ENCODE measurements around the gene KLK4. TPM values are rescaled to one million over a fixed set of nuclear protein-coding genes. Genes with fewer than 3 reads are reported as not detected.

The KLK4 gene
- total and polyA plus RNA-seq, 5 experiments from 2014 or later: not detected

GRCh38 chr19:50870417-50871089 lies 40.6 kb downstream of the KLK4 start:
- H3K4me3 Mint-ChIP-seq: no peak overlapping the region

GRCh38 chr19:50869479-50869878 lies 41.7 kb downstream of the KLK4 start:
- POLR2A ChIA-PET: no interaction called here
- Mint-ChIP-seq H3K4me3 (no peak overlapping the region), H3K36me3 (no peaks in the 10 kb centered on the region), H3K9me3 (no peaks in the 10 kb centered on the region), H3K4me1 (no peaks in the 10 kb centered on the region), H3K27me3 (peaks cover 29 to 53% (median 44%) of the 10 kb centered on the region in 5 donors), H3K27ac (no peak overlapping the region)
- ATAC-seq: no peak
- DNase-seq: no peak

More at GRCh38 chr19:50870417-50871089, 40.6 kb downstream of the KLK4 start:
- Mint-ChIP-seq H3K27ac (no peak overlapping the region), H3K36me3 (no peaks in the 10 kb centered on the region), H3K9me3 (no peaks in the 10 kb centered on the region), H3K27me3 (peaks cover 29 to 46% (median 44%) of the 10 kb centered on the region in 5 donors), H3K4me1 (no peaks in the 10 kb centered on the region)
- no peak for ATAC-seq
- no peak for DNase-seq
- POLR2A ChIA-PET: no interaction called here

- no peak overlapping the region for H3K27ac Mint-ChIP-seq
- POLR2A ChIA-PET: no interaction called here
- ATAC-seq (no peak), DNase-seq (no peak)
- peaks cover 32 to 54% (median 48%) of the 10 kb centered on the region in 5 donors for H3K27me3 Mint-ChIP-seq
- no peak overlapping the region for H3K4me3 Mint-ChIP-seq
- peaks cover 0 to 18% (median 9%) of the 10 kb centered on the region in 9 donors for H3K9me3 Mint-ChIP-seq
- H3K36me3 Mint-ChIP-seq: no peaks in the 10 kb centered on the region
- peaks cover 0 to 4% (median 0%) of the 10 kb centered on the region in 4 donors for H3K4me1 Mint-ChIP-seq
Observed at GRCh38 chr19:50861496-50862286, 49.5 kb downstream of the KLK4 start.

DNA sequence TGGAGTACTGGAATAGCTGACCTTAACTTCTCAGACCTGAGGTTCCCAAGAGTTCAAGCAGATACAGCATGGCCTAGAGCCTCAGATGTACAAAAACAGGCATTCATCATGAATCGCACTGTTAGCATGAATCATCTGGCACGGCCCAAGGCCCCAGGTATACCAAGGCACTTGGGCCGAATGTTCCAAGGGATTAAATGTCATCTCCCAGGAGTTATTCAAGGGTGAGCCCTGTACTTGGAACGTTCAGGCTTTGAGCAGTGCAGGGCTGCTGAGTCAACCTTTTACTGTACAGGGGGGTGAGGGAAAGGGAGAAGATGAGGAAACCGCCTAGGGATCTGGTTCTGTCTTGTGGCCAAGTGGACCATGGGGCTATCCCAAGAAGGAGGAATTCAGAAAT lies 50.2 kb downstream of the KLK4 start:
- DNase-seq: no peak
- Mint-ChIP-seq H3K4me1 (peaks cover 0 to 4% (median 0%) of the 10 kb centered on the region in 4 donors), H3K27ac (no peak overlapping the region), H3K9me3 (peaks cover 0 to 18% (median 9%) of the 10 kb centered on the region in 9 donors), H3K4me3 (no peak overlapping the region), H3K27me3 (peaks cover 33 to 54% (median 50%) of the 10 kb centered on the region in 5 donors), H3K36me3 (no peaks in the 10 kb centered on the region)
- no peak for ATAC-seq
- POLR2A ChIA-PET: no interaction called here

- DNase-seq: no peak
- Mint-ChIP-seq H3K4me3 (no peak overlapping the region), H3K36me3 (no peaks in the 10 kb centered on the region), H3K27ac (no peak overlapping the region), H3K4me1 (peaks cover 0 to 4% (median 0%) of the 10 kb centered on the region in 4 donors), H3K27me3 (peaks cover 43 to 62% (median 58%) of the 10 kb centered on the region in 5 donors), H3K9me3 (peaks cover 0 to 18% (median 9%) of the 10 kb centered on the region in 9 donors)
- ATAC-seq: no peak
- POLR2A ChIA-PET: no interaction called here
Observed at GRCh38 chr19:50859849-50860248, 51.3 kb downstream of the KLK4 start.

GRCh38 chr19:50858886-50859285 lies 52.3 kb downstream of the KLK4 start:
- Mint-ChIP-seq H3K27ac (no peak overlapping the region), H3K27me3 (peaks cover 48 to 67% (median 62%) of the 10 kb centered on the region in 5 donors), H3K4me3 (no peak overlapping the region), H3K4me1 (peaks cover 0 to 4% (median 0%) of the 10 kb centered on the region in 4 donors), H3K36me3 (no peaks in the 10 kb centered on the region), H3K9me3 (peaks cover 0 to 18% (median 9%) of the 10 kb centered on the region in 9 donors)
- ATAC-seq: no peak
- DNase-seq: no peak
- POLR2A ChIA-PET: no interaction called here

- Mint-ChIP-seq H3K27ac (no peak overlapping the region), H3K4me1 (peaks cover 0 to 4% (median 0%) of the 10 kb centered on the region in 4 donors), H3K9me3 (peaks cover 0 to 18% (median 9%) of the 10 kb centered on the region in 9 donors), H3K27me3 (peaks cover 52 to 70% (median 65%) of the 10 kb centered on the region in 5 donors), H3K4me3 (no peak overlapping the region), H3K36me3 (no peaks in the 10 kb centered on the region)
- POLR2A ChIA-PET: no interaction called here
- DNase-seq: no peak
- ATAC-seq: no peak
Observed at GRCh38 chr19:50857366-50857765, 53.8 kb downstream of the KLK4 start.

Other genes starting within 250 kb of the KLK4 start
- gene SHANK1, start 191.6 kb downstream of the KLK4 start, total RNA-seq: under 1 TPM; 0.26 to 0.30 TPM
- under 1 TPM in 2 of 3 donors, not detected in 1; 0.43 to 0.96 TPM for gene SHANK1, start 191.6 kb downstream of the KLK4 start, polyA plus RNA-seq
- gene CLEC11A, start 188.0 kb downstream of the KLK4 start, total RNA-seq: 10 to 100 TPM; 12.4 to 14.0 TPM
- 10 to 100 TPM in 2 of 3 donors, 1 to 10 TPM in 1; 9.4 to 15.8 (median 11.1) TPM for gene CLEC11A, start 188.0 kb downstream of the KLK4 start, polyA plus RNA-seq
- not detected for gene GPR32, start 140.9 kb downstream of the KLK4 start, total RNA-seq
- gene GPR32, start 140.9 kb downstream of the KLK4 start, polyA plus RNA-seq: not detected
- not detected for gene ACP4, start 121.0 kb downstream of the KLK4 start, total RNA-seq
- gene ACP4, start 121.0 kb downstream of the KLK4 start, polyA plus RNA-seq: under 1 TPM in 1 of 3 donors, not detected in 2; 0.14 TPM
- not detected for gene KLK1, start 87.6 kb downstream of the KLK4 start, total RNA-seq
- gene KLK1, start 87.6 kb downstream of the KLK4 start, polyA plus RNA-seq: not detected
- not detected for gene KLK15, start 77.8 kb downstream of the KLK4 start, total RNA-seq
- not detected for gene KLK15, start 77.8 kb downstream of the KLK4 start, polyA plus RNA-seq
- gene KLK3, start 56.5 kb downstream of the KLK4 start, total RNA-seq: not detected
- not detected for gene KLK3, start 56.5 kb downstream of the KLK4 start, polyA plus RNA-seq
- not detected for gene KLK2, start 38.0 kb downstream of the KLK4 start, total RNA-seq
- gene KLK2, start 38.0 kb downstream of the KLK4 start, polyA plus RNA-seq: not detected
- not detected for gene KLK5, start 41.6 kb upstream of the KLK4 start, total RNA-seq
- not detected for gene KLK5, start 41.6 kb upstream of the KLK4 start, polyA plus RNA-seq
- not detected for gene KLK6, start 58.2 kb upstream of the KLK4 start, total RNA-seq
- not detected for gene KLK6, start 58.2 kb upstream of the KLK4 start, polyA plus RNA-seq
- gene KLK7, start 72.5 kb upstream of the KLK4 start, total RNA-seq: not detected
- not detected for gene KLK7, start 72.5 kb upstream of the KLK4 start, polyA plus RNA-seq
- not detected for gene KLK8, start 90.2 kb upstream of the KLK4 start, total RNA-seq
- gene KLK8, start 90.2 kb upstream of the KLK4 start, polyA plus RNA-seq: not detected
- not detected for gene KLK10, start 108.3 kb upstream of the KLK4 start, total RNA-seq
- gene KLK10, start 108.3 kb upstream of the KLK4 start, polyA plus RNA-seq: not detected
- not detected for gene KLK11, start 115.2 kb upstream of the KLK4 start, total RNA-seq
- not detected for gene KLK11, start 115.2 kb upstream of the KLK4 start, polyA plus RNA-seq
- not detected for gene KLK12, start 123.6 kb upstream of the KLK4 start, total RNA-seq
- gene KLK12, start 123.6 kb upstream of the KLK4 start, polyA plus RNA-seq: not detected
- not detected for gene KLK13, start 153.7 kb upstream of the KLK4 start, total RNA-seq
- not detected for gene KLK13, start 153.7 kb upstream of the KLK4 start, polyA plus RNA-seq
- gene KLK14, start 171.5 kb upstream of the KLK4 start, total RNA-seq: 1 to 10 TPM; 1.1 to 1.5 TPM
- gene KLK14, start 171.5 kb upstream of the KLK4 start, polyA plus RNA-seq: not detected
- 10 to 100 TPM in 1 of 2 experiments, 1 to 10 TPM in 1; 10.0 to 10.3 TPM for gene CTU1, start 197.0 kb upstream of the KLK4 start, total RNA-seq
- 1 to 10 TPM; 2.4 to 9.3 (median 5.4) TPM for gene CTU1, start 197.0 kb upstream of the KLK4 start, polyA plus RNA-seq
- 1 to 10 TPM; 1.3 to 2.4 TPM for gene SIGLEC9, start 213.5 kb upstream of the KLK4 start, total RNA-seq
- 1 to 10 TPM in 1 of 3 donors, under 1 TPM in 2; 0.32 to 1.5 (median 0.83) TPM for gene SIGLEC9, start 213.5 kb upstream of the KLK4 start, polyA plus RNA-seq
- gene SIGLEC7, start 230.9 kb upstream of the KLK4 start, total RNA-seq: not detected
- under 1 TPM in 1 of 3 donors, not detected in 2; 0.68 TPM for gene SIGLEC7, start 230.9 kb upstream of the KLK4 start, polyA plus RNA-seq